ENCODE results near the gene MCTP1. TPM values are rescaled to one million over a fixed set of nuclear protein-coding genes. Genes with fewer than 3 reads are reported as not detected.

The MCTP1 gene
- total and polyA plus RNA-seq, 2 of the 8 experiments (the other 6 are each of a cell fraction or from before 2014, with no cell fraction given), result 0.56 to 3.4 TPM

DNA sequence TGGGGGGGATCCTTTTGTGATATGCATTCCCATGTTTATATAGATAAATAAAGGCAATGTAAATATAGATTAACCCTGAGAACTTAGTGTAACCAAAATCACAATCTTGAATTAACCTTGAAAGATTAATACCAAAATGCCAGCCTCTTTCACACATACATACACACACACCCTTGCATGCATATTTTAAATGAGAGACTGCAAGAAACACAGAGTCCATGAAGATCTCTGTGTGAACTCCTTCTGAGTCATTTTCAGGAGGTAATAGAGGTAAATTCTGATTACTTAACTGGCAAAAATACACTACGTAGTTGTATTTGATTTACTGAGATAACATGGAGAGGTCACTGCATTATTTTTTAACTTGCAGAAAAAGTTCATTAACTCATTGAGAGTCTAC, 548.4 kb downstream of the MCTP1 start:
- H3K27me3 ChIP-seq (replicated peaks in 1 of 4; ENCODE audit: control insufficient read depth in 3 of 4, extremely low read depth in 1 of 4, insufficient read depth in 3 of 4, low read length in 3 of 4), result no peaks in the 10 kb centered on the region
- no peaks in the 10 kb centered on the region for H3K79me1 ChIP-seq (ENCODE audit: low read depth, low read length)
- 93% methylated on average over 1 of the region's 1 CpG; no CpG with 5 or more reads in 1 of the 2 experiments for WGBS, 2 experiments (ENCODE audit: extremely low coverage in 1 of 2, insufficient coverage in 1 of 2, insufficient read length in 1 of 2, insufficient replicate concordance in 2 of 2, low coverage in 1 of 2, low lambda C conversion rate in 2 of 2, missing lambda C conversion rate in 1 of 2)
- no peaks in the 10 kb centered on the region for H3K36me3 ChIP-seq (ENCODE audit: control insufficient read depth in 2 of 4, insufficient read depth in 4 of 4, low read length in 3 of 4)
- no peak overlapping the region for H3K4ac ChIP-seq (replicated peaks; ENCODE audit: insufficient read length, low read depth, low read length)
- no peak overlapping the region for H3K4me2 ChIP-seq (ENCODE audit: insufficient read depth in 1 of 2, low read depth in 2 of 2, low read length in 2 of 2)
- H2AFZ ChIP-seq (ENCODE audit: low read length), result no peak overlapping the region
- FAIRE-seq, result no peak
- no peak overlapping the region for H2BK15ac ChIP-seq (ENCODE audit: low read length)
- H3K23me2 ChIP-seq (ENCODE audit: low read depth, low read length), result no peaks in the 10 kb centered on the region
- no peak overlapping the region for H3K18ac ChIP-seq (ENCODE audit: extremely low read depth, low read length)
- no peak overlapping the region for H3K9ac ChIP-seq (replicated peaks in 1 of 4; ENCODE audit: extremely low read depth in 1 of 4, low read depth in 3 of 4, low read length in 3 of 4)
- H3K56ac ChIP-seq (replicated peaks; ENCODE audit: insufficient read length, low read depth, low read length), result no peak overlapping the region
- no peak overlapping the region for H3K4me3 ChIP-seq (ENCODE audit: extremely low read depth in 1 of 4, insufficient read depth in 2 of 4, low read depth in 3 of 4, low read length in 4 of 4)
- H3K9me3 ChIP-seq (ENCODE audit: insufficient read depth in 2 of 2, low read depth in 1 of 2, low read length in 1 of 2), result no peaks in the 10 kb centered on the region
- no peak overlapping the region for H3K23ac ChIP-seq (ENCODE audit: insufficient read length)
- ChIA-PET POLR2A (ENCODE audit: partially characterized antibody) (no interaction called here), CTCF (ENCODE audit: partially characterized antibody) (interaction anchor here (0.7 to 2.1 kb wide), 3 partner anchors 60 to 96 kb away, joined by 3 to 8 read pairs (median 5); no protein-coding TSS in a partner anchor)
- TF ChIP-seq CHD2 (IDR thresholded peaks at IDR 0.05; ENCODE audit: low read length) (no peak), POLR2AphosphoS5 (IDR thresholded peaks at IDR 0.05; ENCODE audit: low read depth, low read length) (no peak), KDM5A (IDR thresholded peaks at IDR 0.05; ENCODE audit: low read length) (no peak), EGR1 (IDR thresholded peaks at IDR 0.05; ENCODE audit: borderline replicate concordance, low read depth, low read length) (no peak), SAP30 (IDR thresholded peaks at IDR 0.05; ENCODE audit: insufficient read depth, insufficient replicate concordance, low read length) (no peak), TBP (IDR thresholded peaks at IDR 0.05; ENCODE audit: low read depth, low read length) (no peak), CBX8 (IDR thresholded peaks at IDR 0.05; ENCODE audit: borderline replicate concordance, low read depth, low read length) (no peak)
- TF ChIP-seq, protein P1, sequence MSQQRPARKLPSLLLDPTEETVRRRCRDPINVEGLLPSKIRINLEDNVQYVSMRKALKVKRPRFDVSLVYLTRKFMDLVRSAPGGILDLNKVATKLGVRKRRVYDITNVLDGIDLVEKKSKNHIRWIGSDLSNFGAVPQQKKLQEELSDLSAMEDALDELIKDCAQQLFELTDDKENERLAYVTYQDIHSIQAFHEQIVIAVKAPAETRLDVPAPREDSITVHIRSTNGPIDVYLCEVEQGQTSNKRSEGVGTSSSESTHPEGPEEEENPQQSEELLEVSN (IDR thresholded peaks at IDR 0.05), result no peak
- H4K20me1 ChIP-seq (replicated peaks in 1 of 2; ENCODE audit: control insufficient read depth in 1 of 2, insufficient read depth in 2 of 2, low read length in 2 of 2), result no peaks in the 10 kb centered on the region
- H4K5ac ChIP-seq (ENCODE audit: insufficient read length, low read depth, low read length), result no peak overlapping the region
- H3K27ac ChIP-seq (ENCODE audit: low read depth, low read length), result no peak overlapping the region
- H2BK5ac ChIP-seq (ENCODE audit: low read depth, low read length), result no peak overlapping the region
- H3K79me2 ChIP-seq (ENCODE audit: control insufficient read depth in 1 of 2, insufficient read depth in 2 of 2, low read length in 2 of 2), result no peaks in the 10 kb centered on the region
- peaks cover 0 to 4% (median 2%) of the 10 kb centered on the region in 4 experiments; a peak in 2 of 7 replicates for H3K4me1 ChIP-seq (replicated peaks in 1 of 4; ENCODE audit: control insufficient read depth in 3 of 4, insufficient read depth in 4 of 4, low read length in 3 of 4)
- no peak overlapping the region for H2AK5ac ChIP-seq (ENCODE audit: low read depth, low read length)
- H2BK120ac ChIP-seq (replicated peaks; ENCODE audit: low read depth, low read length), result no peak overlapping the region
- no peak overlapping the region for H4K8ac ChIP-seq (ENCODE audit: extremely low read depth, insufficient read depth, low read length)
- no peak overlapping the region for H2BK12ac ChIP-seq (ENCODE audit: low read depth, low read length)
- no peak overlapping the region for H3K14ac ChIP-seq (ENCODE audit: insufficient read length)
- no peak for DNase-seq (ENCODE audit: low read depth in 1 of 2, low spot score in 2 of 2)
- no peak overlapping the region for H2BK20ac ChIP-seq (ENCODE audit: low read length)
- H4K91ac ChIP-seq (replicated peaks; ENCODE audit: insufficient read length, low read length), result no peak overlapping the region

All from H1 (cell line).